C4-2B (cell line): ENCODE measurements around the gene INO80E.

Experiments used
- CTCF ChIP-seq: fragments of 450-650 bp; conservative IDR thresholded peaks from 2 replicates; pipeline ENCODE4 v1.5.1; 2017; ENCODE audit warnings: mild to moderate bottlenecking
- ZFX ChIP-seq: fragments of 450-650 bp; IDR thresholded peaks from 2 replicates; pipeline ENCODE4 v1.6.1; 2017

GRCh38 chr16:30003670-30004423 lies 7.8 kb downstream of the INO80E start:
- TF ChIP-seq CTCF (no peak), ZFX (no peak)
